EL (cell line): ENCODE results near the gene ERC2.
A peak's percentile ranks its signal among the peaks of the same experiment; 100 is the strongest.

Experiments
- DNase-seq: peaks from one replicate; pipeline ENCODE4 v3.0.0-alpha.2; 2016

ERC2 gene

DNA sequence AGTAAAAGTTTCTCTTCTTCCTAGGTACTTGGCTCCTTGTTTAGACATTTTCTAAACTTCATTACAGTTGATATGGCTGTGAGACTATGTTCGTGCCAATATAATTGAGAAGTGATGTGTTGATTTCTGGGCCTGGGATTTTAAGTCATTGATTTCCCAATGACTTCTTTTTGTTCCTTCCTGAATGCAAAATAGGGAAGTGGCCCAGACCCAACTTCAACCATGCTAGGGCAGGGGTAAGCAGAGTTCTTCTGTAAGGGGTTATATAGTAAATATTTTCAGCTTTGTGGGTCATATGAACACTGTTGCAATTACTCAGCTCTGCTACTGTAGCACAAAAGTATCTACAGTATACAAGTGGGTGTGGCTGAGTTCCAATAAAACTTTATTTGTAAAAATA, 661.1 kb downstream of the ERC2 start:
- no peak for DNase-seq

DNA sequence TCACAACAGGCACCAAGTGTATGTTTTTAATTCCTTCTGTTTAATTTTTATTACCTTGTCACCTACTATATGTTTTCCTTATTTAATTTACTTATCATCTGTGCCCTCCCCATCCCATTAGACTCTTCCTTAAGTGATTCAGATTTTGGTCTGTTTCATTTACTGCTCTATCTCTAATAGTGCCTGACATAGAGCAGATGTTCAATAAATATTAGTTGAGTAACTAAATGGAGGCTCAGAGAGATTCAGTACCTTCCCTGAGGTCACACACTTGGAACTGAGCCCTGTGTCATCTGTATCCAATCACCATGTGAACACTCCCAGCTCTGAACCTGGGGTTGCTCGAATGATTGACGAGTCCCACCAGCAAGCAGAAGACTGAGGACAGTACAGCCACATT, 663.1 kb downstream of the ERC2 start:
- DNase-seq, result no peak

DNA sequence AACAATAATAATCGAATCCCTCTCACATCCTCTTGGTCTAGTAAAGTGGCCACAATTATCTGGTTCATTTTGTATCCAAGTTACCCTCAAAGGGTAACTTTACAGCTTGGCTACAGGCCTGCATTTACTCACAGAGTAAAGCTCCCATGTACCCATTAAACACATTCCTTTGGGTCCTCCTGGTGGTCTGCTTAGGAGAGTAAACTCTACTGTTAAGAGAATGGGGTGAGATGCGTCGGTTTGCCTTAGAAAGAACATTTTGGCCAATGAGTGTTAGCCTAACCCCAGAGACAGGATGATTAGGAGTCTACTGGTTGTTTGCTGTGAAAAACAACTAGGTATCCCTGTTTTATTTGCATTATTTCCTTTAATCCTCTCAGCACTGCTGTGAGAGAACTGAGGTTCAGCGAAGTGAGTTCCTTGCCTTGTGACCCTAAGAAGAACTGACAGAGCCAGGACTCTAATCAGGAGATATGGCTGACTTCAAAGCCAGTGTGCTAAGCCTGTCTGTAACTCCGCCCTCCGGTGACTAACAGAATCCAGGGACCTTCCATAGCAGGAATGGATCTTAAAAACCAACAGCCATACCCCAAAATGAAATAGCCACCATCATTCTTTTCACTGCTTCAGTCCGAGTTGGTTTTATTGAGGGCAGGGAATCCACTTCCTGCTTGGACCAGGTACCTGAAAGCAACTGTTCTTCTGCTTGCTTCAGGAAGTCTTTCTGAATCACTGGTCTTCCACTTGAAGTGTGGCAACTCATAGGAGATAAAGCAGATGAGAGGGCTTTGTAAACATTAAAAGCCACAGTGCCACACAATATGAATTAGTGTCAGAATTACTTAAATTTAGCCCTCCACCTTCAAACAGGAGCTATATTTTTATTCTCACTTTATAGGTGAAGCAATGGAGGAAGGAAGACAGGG, 663.8 kb downstream of the ERC2 start:
- DNase-seq, result no peak

DNA sequence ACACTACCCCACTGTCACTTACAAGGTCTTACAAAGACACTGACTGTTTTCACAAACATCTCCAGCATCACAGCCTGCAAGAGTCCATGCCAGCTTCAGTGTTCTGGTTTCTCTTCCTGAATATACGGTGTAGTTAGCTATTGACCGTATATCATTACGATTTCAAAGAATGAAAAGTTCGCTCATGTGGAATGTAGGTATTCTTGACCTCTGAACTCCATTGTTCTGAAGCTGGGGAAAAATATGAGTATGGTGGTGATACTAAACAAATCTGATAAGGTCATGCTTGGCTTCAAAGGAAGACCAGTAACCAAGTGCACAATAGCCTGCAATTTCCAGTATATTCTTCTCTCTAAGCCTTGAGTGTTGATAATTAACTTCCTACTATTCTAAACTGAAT, 665.5 kb downstream of the ERC2 start:
- DNase-seq, result no peak

DNA sequence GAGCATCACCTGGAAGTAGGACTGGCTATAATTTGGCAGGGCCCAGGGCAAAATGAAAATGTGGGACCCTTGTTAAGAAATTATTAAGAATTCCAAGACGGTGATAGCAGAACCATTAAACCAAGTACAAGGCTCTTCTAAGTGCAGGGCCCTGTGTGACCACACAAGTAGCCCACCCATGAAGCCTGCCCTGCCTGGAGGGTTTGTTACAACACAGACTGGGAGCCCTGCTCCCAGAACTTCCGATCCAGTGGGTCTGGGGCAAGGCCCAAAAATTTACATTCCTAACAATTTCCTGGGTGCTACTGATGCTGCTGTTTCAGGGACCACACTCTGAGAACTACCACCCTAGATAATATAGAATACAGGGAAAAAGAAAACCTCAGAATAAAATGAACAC, 666.6 kb downstream of the ERC2 start:
- DNase-seq, result no peak

DNA sequence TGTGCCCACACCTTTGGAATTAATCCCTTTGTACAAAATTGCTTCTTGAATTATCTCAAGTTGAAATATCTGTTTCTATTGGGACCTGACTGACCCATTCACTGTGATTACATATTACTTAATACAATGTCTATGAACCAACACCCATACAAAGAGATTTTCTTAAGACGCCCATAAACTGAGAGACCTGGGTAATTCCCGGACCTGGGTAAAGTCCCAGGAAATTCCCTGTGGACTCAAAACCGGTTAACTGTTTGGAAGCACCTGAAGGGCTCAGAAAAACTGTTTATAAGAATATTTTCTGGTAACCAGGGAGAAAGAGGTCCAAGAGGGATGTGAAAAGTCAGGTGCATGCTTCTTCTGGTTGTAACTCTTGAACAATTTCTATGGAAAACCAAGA, 667.2 kb downstream of the ERC2 start:
- no peak for DNase-seq

DNA sequence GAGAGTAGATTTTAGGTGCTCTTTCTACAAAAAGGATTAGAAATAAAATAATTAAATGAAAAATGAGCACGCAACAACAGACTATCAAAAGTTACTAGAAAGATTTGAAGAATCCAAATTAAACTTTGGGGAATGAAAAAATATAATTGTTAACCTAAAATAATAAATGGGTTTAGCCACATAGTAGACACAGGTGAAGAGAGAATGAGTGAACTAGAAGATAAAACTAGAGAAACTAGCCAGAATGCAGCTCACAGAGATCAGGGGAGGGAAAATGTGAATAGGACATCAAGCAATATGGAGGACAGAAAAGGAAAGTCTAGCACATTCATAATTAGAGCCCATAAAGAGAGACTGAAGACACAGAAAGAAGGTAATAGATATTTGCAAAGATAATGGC, 670.5 kb downstream of the ERC2 start:
- no peak for DNase-seq

DNA sequence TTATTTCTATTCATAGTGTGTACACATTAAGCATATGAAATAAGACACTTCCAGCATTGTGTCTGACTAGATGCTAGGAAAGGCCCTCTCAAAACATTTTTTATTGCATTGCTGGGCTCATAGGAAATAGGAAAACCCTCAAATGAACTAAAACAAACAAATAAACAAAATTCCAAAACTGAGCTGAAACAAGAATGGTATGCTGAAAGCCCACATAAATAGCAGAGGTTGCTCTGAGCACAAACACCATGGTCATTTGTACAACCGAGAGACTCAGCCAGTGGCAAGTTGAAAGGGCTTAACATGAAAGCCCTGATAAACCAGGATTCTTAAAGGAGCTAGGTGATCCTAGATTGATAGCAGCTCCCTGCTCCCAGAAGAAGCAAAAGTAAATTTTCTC, 671.2 kb downstream of the ERC2 start:
- peak; percentile 1 for DNase-seq

DNA sequence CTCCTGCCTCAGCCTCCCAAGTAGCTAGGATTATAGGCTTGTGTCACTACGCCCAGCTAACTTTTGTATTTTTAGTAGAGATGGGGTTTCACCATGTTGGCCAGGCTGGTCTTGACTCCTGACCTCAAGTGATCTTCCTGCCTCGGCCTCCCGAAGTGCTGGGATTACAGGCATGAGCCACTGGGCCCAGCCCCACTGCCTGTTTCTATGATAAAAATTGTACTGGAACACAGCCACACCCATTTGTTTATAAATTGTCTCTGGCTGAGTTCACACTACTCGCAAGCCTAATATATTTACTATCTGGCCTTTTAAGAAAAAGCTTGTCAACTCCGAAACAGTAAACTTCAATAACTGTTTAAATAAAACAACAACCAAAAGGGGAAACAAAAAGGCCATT, 671.7 kb downstream of the ERC2 start:
- no peak for DNase-seq

DNA sequence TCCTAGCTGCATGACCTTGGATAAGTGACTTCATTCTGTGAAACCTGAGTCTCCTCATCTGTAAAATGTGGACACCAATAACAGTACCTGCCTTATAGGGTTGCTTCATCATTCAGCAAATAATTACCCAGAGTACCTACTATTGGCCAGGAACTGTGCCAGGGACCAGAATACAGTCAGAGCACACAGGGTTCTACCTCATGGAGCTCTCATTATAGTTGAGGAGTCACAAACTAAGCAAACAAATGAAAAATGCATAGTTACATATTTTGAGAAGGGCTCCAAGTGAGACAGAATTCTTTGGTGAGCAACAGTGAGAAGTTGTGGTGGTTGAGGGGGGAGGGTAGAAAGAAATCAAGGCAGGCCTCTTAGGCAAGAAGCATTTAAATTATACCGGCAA, 672.5 kb downstream of the ERC2 start:
- DNase-seq, result peak; percentile 22

DNA sequence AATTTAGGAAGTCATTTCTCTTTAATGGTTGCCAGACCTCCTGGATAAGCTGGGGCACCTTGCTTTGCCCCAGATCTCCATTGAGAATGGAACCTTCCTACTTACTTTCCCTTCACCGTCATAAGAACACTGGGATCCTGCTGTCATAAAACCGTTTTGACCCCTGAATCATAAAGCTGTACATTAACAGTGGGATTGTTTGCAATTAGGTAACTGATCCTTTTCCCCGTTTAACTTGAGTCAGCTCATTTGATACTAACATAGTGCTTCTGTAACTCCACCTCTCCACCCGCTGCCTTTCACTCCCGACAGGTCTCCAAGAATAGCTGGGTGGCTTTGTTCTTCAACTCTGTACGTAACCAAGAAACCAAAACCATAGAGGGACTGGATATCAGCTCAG, 673.0 kb downstream of the ERC2 start:
- no peak for DNase-seq

DNA sequence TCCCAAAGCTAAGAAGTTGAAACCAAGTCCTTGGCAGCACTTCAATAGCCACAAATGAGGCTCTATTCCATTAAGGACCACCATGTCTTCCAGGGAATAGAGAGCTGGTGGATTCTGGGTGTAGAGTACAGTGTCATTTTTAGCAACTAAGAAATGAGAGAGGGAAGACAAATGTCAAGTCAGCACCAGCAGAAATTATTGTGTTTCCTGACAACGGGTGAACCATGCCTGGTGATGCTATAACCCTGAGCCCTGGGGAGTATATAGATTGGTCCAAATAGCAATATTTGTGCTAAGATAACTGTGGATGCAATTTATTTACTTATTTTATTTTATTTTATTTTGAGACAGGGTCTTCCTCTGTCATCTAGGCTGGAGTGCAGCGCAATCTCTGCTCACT, 675.5 kb downstream of the ERC2 start:
- DNase-seq, result no peak

DNA sequence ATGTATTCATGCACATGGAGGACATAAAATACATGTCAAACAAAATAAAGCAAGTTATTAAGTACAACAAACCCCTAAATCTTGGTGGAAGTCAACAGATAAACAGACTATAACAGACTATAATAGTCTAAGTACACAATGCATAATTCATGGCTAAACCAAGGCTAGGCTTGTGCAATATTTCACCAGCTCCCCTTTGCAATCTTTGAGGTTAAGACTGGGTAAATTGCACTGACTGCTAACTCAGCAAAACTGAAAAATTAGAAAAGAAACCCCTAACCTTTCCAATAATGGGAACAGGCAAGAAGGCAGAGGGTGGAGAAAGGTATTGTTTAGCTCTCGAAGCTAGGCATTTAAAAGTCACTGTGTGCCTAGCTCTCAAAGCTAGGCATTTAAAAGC, 676.3 kb downstream of the ERC2 start:
- no peak for DNase-seq

DNA sequence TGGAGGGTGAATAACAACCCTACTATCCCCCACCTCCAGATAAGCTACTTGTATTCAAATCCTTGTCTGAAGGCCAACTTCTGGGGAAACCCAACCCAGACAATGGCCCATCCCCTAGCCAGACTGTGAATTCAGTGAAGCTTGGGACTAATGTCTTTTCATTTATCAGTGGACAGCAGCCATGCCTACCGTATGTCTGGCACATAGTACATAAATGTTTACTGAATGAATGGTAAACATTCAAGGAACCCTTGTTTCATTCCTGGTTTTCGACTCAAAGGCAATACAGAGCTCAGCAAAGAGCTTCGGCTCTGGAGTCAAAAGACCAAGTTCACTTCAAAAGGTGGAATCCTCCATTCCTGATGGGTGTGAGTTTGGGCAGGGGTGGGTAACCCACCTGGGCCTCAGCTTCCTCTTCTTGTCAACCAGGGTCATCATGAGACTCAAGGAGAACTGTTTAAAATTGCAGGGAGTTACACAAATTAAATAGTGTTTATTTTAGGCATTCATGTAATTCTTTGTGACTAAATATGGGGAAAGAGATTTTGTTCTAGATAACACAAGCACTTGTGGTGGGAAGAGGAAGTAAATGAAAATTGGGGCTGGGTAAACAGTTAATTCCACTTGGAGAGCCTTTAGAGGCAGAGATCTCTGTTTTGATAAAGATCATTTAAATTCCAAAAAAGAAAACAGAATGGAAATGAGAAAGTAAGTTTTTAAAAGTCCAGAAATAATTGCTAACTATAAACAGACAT, 677.5 kb downstream of the ERC2 start:
- peak; percentile 35 for DNase-seq

DNA sequence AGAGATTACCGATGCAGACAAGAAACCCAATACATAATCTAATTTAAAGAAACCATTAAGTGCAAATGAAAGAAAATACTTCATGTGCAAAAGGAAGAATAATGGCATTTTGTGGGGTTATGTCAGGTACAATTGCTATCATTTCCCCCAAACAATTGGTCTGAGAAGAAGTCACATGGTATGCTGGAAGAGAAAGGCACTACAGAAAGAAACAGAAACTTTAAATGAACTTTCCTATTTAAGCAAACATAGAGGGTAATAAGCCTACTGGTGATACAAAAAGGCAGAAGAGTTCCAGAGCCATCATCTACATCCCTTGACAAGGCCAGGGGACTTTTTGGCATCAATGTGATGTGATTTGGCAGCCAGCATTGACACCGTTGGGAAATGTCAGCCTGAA, 678.8 kb downstream of the ERC2 start:
- DNase-seq, result no peak

DNA sequence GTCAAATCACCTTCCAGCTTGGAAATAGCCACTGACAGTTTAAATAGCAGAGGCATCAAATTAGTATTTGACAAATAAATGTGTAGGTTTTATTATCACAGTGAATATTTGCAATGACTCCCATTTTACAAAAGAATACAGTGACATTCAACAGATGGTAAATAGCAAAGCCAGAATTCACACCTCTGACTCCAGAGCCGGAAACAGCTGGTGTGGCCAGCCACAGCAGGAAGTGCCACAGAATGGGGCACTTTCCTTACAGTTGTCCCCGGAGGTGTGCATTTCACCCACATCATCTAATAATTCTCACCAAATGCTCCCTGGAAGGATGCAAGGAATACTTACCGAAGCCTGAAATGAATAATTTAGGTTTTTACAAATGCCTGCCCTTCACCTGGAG, 685.5 kb downstream of the ERC2 start:
- no peak for DNase-seq

DNA sequence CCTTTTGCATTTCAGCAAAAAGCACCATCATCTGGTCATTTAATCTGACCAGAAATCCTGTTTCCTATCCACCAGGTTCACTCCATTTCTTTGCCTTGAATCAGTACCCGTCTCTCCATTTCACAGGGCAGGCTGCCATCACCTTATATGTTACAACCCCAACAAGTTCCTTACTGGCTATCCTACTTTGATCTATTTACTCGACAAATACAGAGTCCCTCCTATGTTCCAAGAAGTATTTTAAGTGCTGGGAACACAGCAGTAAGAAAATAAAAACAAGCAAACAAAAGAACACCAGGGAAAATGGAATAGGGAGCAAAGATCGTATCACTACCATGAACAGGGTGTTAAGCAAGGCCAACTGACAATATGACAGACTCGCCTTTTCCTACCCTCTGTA, 685.9 kb downstream of the ERC2 start:
- DNase-seq, result no peak

DNA sequence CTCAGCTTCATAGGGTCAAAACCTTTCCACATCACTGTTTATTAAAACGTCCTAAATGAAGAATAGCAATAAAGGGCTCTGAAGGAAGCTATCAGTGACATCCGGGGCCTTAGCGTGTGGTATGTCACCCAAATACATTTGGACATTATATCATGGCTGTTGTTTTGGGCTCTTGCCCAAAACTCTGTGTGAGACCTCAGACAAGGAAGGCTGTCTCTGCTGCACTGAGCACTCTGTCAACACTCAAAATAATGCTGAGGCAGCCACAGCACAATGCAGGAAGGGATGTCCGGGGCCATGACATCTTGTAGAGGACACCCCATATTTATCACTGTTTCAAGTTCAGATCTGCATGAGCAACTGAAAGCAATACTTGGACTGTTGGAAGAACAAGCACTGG, 687.4 kb downstream of the ERC2 start:
- no peak for DNase-seq

DNA sequence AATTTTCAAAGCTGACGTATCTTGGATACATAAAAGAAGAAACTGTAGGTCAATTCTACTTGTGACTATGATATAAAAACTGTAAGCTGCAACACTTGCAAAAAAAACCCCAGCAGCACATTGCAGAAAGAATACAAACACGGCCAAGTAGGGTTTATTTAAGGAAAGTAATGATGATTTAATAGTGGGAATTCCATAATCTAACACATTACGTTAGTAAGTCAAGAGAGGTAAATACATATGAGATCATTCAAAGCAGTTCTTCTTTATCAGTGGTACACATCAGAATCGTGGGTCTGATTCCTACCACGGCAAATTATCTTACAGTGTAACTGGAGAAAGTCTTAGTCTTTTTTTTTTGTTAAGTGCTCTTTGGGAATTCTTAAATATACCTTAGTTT, 688.7 kb downstream of the ERC2 start:
- DNase-seq, result no peak

DNA sequence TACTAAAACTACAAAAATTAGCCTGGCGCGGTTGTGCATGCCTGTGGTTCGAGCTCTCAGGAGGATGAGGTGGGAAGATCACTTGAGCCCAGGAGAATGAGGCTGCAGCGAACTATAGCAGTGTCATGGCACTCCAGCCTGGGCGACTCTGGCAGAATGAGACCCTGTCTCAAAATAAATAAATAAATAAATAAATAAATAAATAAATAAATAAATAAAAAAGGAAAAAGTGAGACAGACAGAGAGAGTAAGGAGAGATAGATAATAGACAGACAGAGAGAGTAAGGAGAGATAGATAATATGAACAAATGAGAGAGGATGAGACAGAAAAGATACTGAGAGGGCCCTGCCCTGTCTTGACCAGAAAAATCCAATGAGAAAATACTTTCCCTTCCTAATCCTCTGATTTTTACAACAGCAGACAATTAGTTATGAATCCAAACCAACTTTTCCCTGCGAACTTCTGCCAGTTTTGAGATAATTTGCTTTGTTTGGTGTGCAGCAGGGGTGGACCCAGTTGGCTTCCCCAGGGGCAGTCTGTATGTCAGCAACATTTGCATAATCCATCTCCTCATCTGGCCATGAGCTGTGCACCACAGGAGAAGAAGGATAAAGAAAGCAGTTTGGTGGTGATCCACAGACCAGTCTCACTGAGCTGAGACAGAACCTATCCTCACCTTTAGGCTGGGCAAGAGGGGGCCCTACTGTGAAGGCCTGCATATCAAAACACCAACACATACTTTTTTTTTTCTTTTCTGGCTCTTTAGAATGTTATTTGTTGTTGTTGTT, 692.7 kb downstream of the ERC2 start:
- DNase-seq, result no peak

DNA sequence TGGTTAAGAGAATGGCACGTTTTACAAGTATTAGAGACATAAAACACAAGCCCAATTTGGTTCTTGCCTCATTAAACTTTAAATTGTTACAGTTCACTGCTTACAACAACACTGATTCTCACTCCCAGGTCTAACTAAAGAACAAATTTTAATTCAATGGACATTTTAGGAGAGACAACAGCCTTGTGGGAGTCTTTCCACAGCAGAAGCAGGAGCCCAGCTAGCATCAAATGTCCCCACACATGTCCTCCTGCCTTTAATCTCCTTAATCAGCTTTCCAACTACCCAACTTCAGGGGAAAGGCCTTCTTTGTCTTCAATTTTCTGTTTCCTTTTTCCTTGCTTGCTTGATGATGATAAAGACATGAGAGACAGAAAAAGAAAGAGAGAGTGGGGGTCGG, 693.4 kb downstream of the ERC2 start:
- DNase-seq, result no peak

DNA sequence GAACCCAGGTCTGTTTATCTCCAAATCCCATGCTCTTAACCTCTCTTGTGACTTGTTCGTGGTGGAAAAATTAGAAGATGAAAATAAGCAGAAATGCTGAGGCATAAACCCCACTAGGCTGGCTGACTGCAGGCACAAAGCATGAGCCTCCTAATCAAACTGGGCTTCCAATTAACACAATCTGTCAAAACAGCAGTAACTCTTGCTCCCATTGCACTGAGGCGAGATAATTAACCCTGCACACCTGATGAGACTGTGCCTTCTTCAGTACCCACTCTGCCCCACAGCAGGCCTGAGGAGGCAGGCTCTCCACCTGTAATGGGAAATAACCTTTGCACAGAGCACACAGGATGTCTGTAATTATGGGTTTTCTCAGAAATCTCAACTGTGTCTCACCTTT, 696.8 kb downstream of the ERC2 start:
- DNase-seq, result no peak

DNA sequence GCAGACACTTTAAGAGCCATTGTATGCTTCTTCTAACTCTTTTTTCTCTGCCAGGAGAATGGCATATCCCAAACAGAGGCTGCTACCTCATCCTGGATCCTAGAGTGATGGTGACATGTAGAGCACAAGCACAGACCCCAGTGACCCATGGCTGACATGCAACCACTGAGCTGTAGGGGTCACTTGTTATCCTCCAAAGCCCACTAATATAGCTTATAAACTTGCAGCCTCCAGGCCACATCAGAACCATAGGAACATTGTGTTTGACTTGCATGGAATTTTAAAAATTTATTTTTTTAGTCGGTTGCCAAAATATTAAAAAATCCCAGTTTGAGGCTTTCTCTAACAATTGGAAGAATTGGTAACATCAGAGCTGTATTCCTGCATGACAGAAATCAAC, 698.2 kb downstream of the ERC2 start:
- no peak for DNase-seq

DNA sequence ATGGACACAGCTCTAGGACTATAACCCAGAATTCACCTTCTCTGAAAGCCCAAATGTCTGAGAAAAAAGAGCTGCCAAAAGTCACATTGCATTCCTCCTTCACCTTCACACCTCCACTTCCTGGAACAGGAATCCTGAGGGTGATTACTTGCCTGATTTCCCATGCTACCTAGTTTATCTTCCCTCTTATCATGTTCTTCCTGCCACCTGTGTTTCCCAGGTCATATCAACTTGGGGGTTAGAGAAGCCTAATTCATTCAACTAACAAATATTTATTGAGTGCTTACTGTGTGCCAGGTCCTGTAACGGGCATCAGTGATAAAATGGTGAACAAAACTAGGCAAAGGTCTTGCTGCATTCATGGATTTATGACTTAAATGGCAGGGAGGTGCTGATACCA, 701.5 kb downstream of the ERC2 start:
- no peak for DNase-seq
